Esophagus squamous epithelium (tissue), 5 donors: ENCODE data around the gene MFAP2. TPM values are rescaled to one million over a fixed set of nuclear protein-coding genes. Genes with fewer than 3 reads are reported as not detected.
A peak's percentile ranks its signal among the peaks of the same experiment; 100 is the strongest.
"Not testable (repeated sequence)": the region's sequence is repeated elsewhere in the genome, so short reads cannot be mapped to it uniquely, and the experiment has no call there.

ENCODE experiments used
- DNase-seq: peaks from one replicate; lab custom pipeline; 2025; lab: John Stamatoyannopoulos, UW
- H3K27ac ChIP-seq, 4 donors: fragments of 200-600 bp; sonication (generic); one replicate each; pipeline ENCODE4 v1.5.1; 2016 to 2019; ENCODE audit warnings: mild to moderate bottlenecking in 1 of 4
- H3K27me3 ChIP-seq, 4 donors: fragments of 200-600 bp; sonication (generic); 1 replicate in 3 of 4; 2 replicates in 1 of 4; pipeline versions ENCODE4 v1.5.1 to v1.6.0; 2017 to 2021; ENCODE audit warnings: antibody characterized with exemption in 1 of 4
- H3K36me3 ChIP-seq, 3 donors: fragments of 200-600 bp; sonication (generic); one replicate each; pipeline ENCODE4 v1.5.1; 2016 to 2019
- H3K4me1 ChIP-seq, 3 donors: fragments of 200-600 bp; sonication (generic); one replicate each; pipeline ENCODE4 v1.5.1; 2017 to 2019
- H3K4me3 ChIP-seq, 4 donors: fragments of 200-600 bp; sonication (generic); 1 replicate in 3 of 4; 2 replicates in 1 of 4; pipeline ENCODE4 v1.5.1; 2016 to 2019; ENCODE audit warnings: mild to moderate bottlenecking in 2 of 4, moderate library complexity in 1 of 4
- H3K9me3 ChIP-seq, 3 donors: fragments of 200-600 bp; sonication (generic); one replicate each; pipeline ENCODE4 v1.5.1; 2016 to 2019
- CTCF ChIP-seq, 6 experiments: fragments of 450-650 bp in 4 of 6; fragments of 200-600 bp in 2 of 6; sonication (generic) in 2 of 6; IDR thresholded peaks; one replicate each; pipeline ENCODE4 v1.5.1; 2016 to 2019; ENCODE audit warnings: antibody characterized with exemption in 6 of 6, mild to moderate bottlenecking in 4 of 6, moderate library complexity in 4 of 6
- POLR2A ChIP-seq, 4 donors: fragments of 450-650 bp; IDR thresholded peaks; one replicate each; pipeline ENCODE4 v1.6.1; 2017; ENCODE audit warnings: antibody characterized with exemption in 4 of 4, mild to moderate bottlenecking in 4 of 4, moderate library complexity in 3 of 4
- WGBS, 2 donors: methylation state at CpG; one replicate each; pipeline ENCODE4 v1.1.5; 2018; 5-methylcytosine and 5-hydroxymethylcytosine counted together
- intact Hi-C: fragments of 100-400 bp; cut with DNase I; formaldehyde crosslinking; loops from one replicate; pipeline ENCODE4 v1.15.0; 2022
- total RNA-seq, 4 donors: library from RNA; depleted of rRNA; stranded (reverse); fragments of >200 nt; gene quantifications; one replicate each; pipeline ENCODE4 v1.1.0, GENCODE V29; 2016
- donor health status: DM: yes; HTN: yes; CAD: no.

The MFAP2 gene
- total RNA-seq, 4 donors from 2014 or later, result 0.70 to 10.5 (median 4.2) TPM; not detected in 1

GRCh38 chr1:16946646-16947045 lies 33.8 kb downstream of the MFAP2 start:
- 88 to 95% methylated on average over 4 to 10 of the region's 19 CpGs for WGBS, 2 donors
- no peaks in the 10 kb centered on the region for H3K9me3 ChIP-seq

GRCh38 chr1:16946185-16946584 lies 34.2 kb downstream of the MFAP2 start:
- not testable (repeated sequence) for DNase-seq, H3K9me3 ChIP-seq, H3K27ac ChIP-seq, H3K27me3 ChIP-seq, H3K4me3 ChIP-seq
- WGBS, 2 donors, result 85 to 92% methylated on average over 5 to 13 of the region's 13 CpGs
- H3K4me1 ChIP-seq, result peaks cover 8 to 26% (median 9%) of the 10 kb centered on the region in 3 donors
- intact Hi-C loops, result loop anchor here (2.0 kb wide), 1 partner anchor 323 kb away; no protein-coding TSS in a partner anchor
- peaks cover 0 to 71% (median 12%) of the 10 kb centered on the region in 3 donors for H3K36me3 ChIP-seq

More at GRCh38 chr1:16946646-16947045, 33.8 kb downstream of the MFAP2 start:
- intact Hi-C loops, result loop anchor here (2.0 kb wide), 1 partner anchor 324 kb away; no protein-coding TSS in a partner anchor
- H3K4me3 ChIP-seq, result no peak overlapping the region
- peaks cover 8 to 31% (median 9%) of the 10 kb centered on the region in 3 donors for H3K4me1 ChIP-seq
- H3K36me3 ChIP-seq, result peaks cover 0 to 67% (median 12%) of the 10 kb centered on the region in 3 donors
- DNase-seq, result no peak
- no peaks in the 10 kb centered on the region for H3K27me3 ChIP-seq
- no peak overlapping the region for H3K27ac ChIP-seq
- TF ChIP-seq CTCF (IDR thresholded peaks at IDR 0.05) (no peak), POLR2A (IDR thresholded peaks at IDR 0.05) (no peak)

DNA sequence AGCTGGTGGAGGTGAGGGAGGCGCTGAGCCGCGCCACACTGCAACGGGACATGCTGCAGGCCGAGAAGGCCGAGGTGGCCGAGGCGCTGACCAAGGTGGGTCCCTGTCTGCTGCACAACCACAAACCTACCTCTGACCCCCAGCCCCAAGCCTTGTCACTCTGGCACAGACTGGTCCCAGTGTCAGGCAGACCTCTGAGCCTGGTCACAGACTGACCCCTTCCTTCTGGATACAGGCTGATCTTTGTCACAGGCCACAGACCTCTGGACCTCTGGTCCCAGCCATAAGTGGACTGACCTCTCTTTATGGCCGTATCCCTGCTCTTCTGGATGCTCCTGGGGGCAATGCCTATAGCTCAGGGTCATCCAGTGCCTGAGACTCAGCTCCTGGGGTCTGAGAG lies 34.9 kb downstream of the MFAP2 start:
- H3K27ac ChIP-seq, H3K4me3 ChIP-seq, intact Hi-C loops, DNase-seq, H3K27me3 ChIP-seq, H3K9me3 ChIP-seq: not testable (repeated sequence)
- peaks cover 8 to 26% (median 9%) of the 10 kb centered on the region in 3 donors for H3K4me1 ChIP-seq
- H3K36me3 ChIP-seq, result peaks cover 0 to 78% (median 12%) of the 10 kb centered on the region in 3 donors
- 90% methylated on average over 8 of the region's 9 CpGs; no CpG with 5 or more reads in 1 of the 2 donors for WGBS, 2 donors

- Histone ChIP-seq H3K4me3 (no peak overlapping the region), H3K36me3 (peaks cover 0 to 93% (median 12%) of the 10 kb centered on the region in 3 donors), H3K9me3 (no peaks in the 10 kb centered on the region), H3K27me3 (no peaks in the 10 kb centered on the region), H3K4me1 (peaks cover 8 to 14% (median 9%) of the 10 kb centered on the region in 3 donors), H3K27ac (no peak overlapping the region)
- no peak for DNase-seq
- TF ChIP-seq CTCF (IDR thresholded peaks at IDR 0.05) (no peak), POLR2A (IDR thresholded peaks at IDR 0.05) (no peak)
- intact Hi-C loops, result no loop called here
- WGBS, 2 donors, result 91 to 92% methylated on average over 18 to 19 of the region's 19 CpGs
Observed at GRCh38 chr1:16944038-16944437, 36.4 kb downstream of the MFAP2 start.

DNA sequence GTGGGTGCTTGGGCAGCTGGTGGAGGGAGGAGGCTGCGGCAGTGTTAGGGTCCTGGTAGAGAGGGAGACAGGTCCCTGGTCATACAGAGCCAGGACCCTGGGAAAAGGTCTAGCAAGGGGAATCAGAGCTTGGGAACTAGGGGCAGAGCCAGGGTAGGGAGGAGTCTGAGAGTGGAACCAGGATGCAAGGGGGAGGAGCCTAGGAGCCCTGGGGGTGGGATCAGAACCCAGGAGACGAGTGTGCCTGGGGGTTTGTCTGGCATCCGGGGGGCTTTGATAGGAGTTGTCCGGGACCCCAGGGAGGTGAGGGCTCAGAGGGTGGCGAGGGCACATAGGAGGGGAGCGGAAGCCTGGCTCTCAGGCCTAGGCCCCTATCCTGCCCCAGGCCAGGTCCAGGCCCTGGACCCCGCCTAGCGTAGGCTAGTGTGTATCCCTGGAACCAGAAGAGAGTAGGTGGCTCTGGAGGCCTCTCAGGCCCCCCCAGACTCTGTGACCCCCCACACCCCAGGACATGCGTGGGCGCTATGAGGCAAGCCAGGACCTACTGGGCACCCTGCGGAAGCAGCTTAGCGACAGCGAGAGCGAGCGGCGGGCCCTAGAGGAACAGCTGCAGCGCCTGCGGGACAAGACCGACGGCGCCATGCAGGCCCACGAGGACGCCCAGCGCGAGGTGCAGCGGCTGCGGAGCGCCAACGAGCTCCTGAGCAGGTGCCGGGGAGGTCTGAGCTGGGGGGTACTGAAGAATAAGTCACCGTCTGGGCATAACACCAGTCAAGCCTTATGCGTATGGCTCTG lies 40.8 kb downstream of the MFAP2 start:
- Histone ChIP-seq H3K36me3 (peaks cover 7 to 98% (median 8%) of the 10 kb centered on the region in 3 donors), H3K4me3 (peak overlapping the region in 1 of 4 donors; percentile 29)
- H3K9me3 ChIP-seq, DNase-seq, H3K4me1 ChIP-seq, H3K27me3 ChIP-seq, H3K27ac ChIP-seq, intact Hi-C loops: not testable (repeated sequence)
- WGBS, 2 donors, result 93 to 94% methylated on average over 27 to 32 of the region's 32 CpGs

DNA sequence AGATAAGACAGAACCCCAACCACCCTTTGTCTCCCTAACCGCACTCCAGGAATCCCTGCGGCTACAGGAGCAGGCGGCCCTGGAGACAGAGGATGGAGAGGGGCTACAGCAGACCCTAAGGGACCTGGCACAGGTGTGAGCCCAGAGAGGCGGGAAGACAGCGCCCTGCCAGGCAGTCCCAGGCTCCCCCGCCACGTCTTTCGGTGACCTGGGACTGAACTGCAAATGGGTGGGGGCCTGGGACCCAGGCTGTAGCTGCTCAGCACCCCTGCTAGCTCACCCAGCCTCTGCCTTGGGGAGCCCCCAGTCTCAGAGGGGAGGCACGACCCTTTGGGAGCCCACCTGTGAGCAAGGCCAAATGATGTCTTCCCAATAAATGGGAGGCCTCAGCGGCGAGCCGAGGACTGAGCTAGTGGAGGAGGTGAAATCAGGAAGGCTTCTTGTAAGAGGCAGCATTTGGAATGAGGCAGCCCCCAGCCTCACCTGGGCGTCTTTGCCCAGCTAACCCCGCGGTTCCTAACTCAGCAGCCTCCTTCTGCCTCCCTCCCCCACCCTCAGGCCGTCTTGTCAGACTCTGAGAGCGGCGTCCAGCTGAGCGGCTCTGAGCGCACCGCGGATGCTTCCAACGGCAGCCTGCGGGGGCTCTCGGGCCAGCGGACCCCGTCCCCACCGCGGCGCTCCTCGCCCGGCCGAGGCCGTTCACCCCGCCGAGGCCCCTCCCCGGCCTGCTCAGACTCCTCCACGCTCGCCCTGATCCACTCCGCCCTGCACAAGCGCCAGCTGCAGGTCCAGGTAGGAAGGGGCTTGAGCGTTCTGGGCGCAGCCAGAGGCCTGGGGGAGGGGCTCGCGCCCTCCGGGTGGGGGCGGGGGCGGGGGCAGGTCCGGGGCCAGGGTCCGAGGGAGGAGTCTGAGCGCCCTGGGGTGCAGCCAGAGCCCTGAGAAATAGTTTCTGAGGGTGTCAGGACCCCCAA lies 41.8 kb downstream of the MFAP2 start:
- H3K4me1 ChIP-seq, result no peaks in the 10 kb centered on the region
- H3K9me3 ChIP-seq, result no peaks in the 10 kb centered on the region
- 60 to 88% methylated on average over 7 to 8 of the region's 51 CpGs for WGBS, 2 donors
- H3K36me3 ChIP-seq, result peaks cover 7 to 97% (median 8%) of the 10 kb centered on the region in 3 donors
- no peak for DNase-seq
- no peak overlapping the region for H3K27ac ChIP-seq
- no peak for TF ChIP-seq POLR2A (IDR thresholded peaks at IDR 0.05)
- no peak for TF ChIP-seq CTCF (IDR thresholded peaks at IDR 0.05)
- intact Hi-C loops, result no loop called here
- H3K4me3 ChIP-seq, result peak overlapping the region in 1 of 4 donors; percentile 29
- no peaks in the 10 kb centered on the region for H3K27me3 ChIP-seq

- intact Hi-C loops, H3K27me3 ChIP-seq, H3K27ac ChIP-seq, H3K9me3 ChIP-seq, DNase-seq, H3K4me1 ChIP-seq, H3K4me3 ChIP-seq: not testable (repeated sequence)
- H3K36me3 ChIP-seq, result peaks cover 3 to 97% (median 8%) of the 10 kb centered on the region in 3 donors
- WGBS, 2 donors, result 89 to 93% methylated on average over 5 to 8 of the region's 16 CpGs
Observed at GRCh38 chr1:16936580-16936979, 43.8 kb downstream of the MFAP2 start.

GRCh38 chr1:16933945-16934344 lies 46.5 kb downstream of the MFAP2 start:
- peaks cover 4 to 23% (median 7%) of the 10 kb centered on the region in 3 donors for H3K4me1 ChIP-seq
- H3K27me3 ChIP-seq, DNase-seq, H3K4me3 ChIP-seq, H3K9me3 ChIP-seq, H3K27ac ChIP-seq, intact Hi-C loops: not testable (repeated sequence)
- peaks cover 3 to 90% (median 8%) of the 10 kb centered on the region in 3 donors for H3K36me3 ChIP-seq
